GM12874 (cell line): ENCODE data around the gene KRTAP10-3.

ENCODE experiments used
- CTCF ChIP-seq: IDR thresholded peaks from 2 replicates; pipeline ENCODE4 v1.5.1; 2011; ENCODE audit warnings: low read depth, mild to moderate bottlenecking, control low read depth, low read length, moderate library complexity; ENCODE audit not compliant: insufficient read depth

The KRTAP10-3 gene

GRCh38 chr21:44527983-44528633 lies 30.5 kb downstream of the KRTAP10-3 start:
- no peak for TF ChIP-seq CTCF

GRCh38 chr21:44527156-44527982 lies 31.2 kb downstream of the KRTAP10-3 start:
- no peak for TF ChIP-seq CTCF

- TF ChIP-seq CTCF: no peak
Measured at GRCh38 chr21:44526096-44526997, 32.2 kb downstream of the KRTAP10-3 start.

GRCh38 chr21:44525391-44526095 lies 33.1 kb downstream of the KRTAP10-3 start:
- TF ChIP-seq CTCF: no peak

GRCh38 chr21:44524414-44525371 lies 33.9 kb downstream of the KRTAP10-3 start:
- no peak for TF ChIP-seq CTCF

GRCh38 chr21:44523567-44524413 lies 34.8 kb downstream of the KRTAP10-3 start:
- TF ChIP-seq CTCF: no peak
